Erythroblast (primary cell): Measurements from ENCODE around the gene NHSL2.

ENCODE experiments used
- DNase-seq, 2 experiments: peaks; one replicate each; lab custom pipeline; 2025; lab: John Stamatoyannopoulos, UW
- GATA1 ChIP-seq: IDR thresholded peaks from 2 replicates; pipeline ENCODE4 v1.6.1; 2011; ENCODE audit warnings: low read depth, mild to moderate bottlenecking, control low read depth, low read length, moderate library complexity
- POLR2A ChIP-seq: IDR thresholded peaks from 2 replicates; pipeline ENCODE4 v1.6.1; 2011; ENCODE audit warnings: mild to moderate bottlenecking, low read length

NHSL2 gene

GRCh38 chrX:71910986-71911730 lies 513 bp downstream of the NHSL2 start:
- TF ChIP-seq POLR2A: no peak
- TF ChIP-seq GATA1: no peak
- peak; percentile 1 to 3 for DNase-seq

GRCh38 chrX:71911731-71912050 lies 1.0 kb downstream of the NHSL2 start:
- DNase-seq: no peak
- TF ChIP-seq GATA1 (no peak), POLR2A (no peak)

GRCh38 chrX:71912156-71912555 lies 1.5 kb downstream of the NHSL2 start:
- DNase-seq: no peak

GRCh38 chrX:71913156-71913950 lies 2.7 kb downstream of the NHSL2 start:
- DNase-seq: no peak
- TF ChIP-seq GATA1 (no peak), POLR2A (no peak)

More at GRCh38 chrX:71912156-71912555, 1.5 kb downstream of the NHSL2 start:
- TF ChIP-seq POLR2A: no peak
- TF ChIP-seq GATA1: no peak

DNA sequence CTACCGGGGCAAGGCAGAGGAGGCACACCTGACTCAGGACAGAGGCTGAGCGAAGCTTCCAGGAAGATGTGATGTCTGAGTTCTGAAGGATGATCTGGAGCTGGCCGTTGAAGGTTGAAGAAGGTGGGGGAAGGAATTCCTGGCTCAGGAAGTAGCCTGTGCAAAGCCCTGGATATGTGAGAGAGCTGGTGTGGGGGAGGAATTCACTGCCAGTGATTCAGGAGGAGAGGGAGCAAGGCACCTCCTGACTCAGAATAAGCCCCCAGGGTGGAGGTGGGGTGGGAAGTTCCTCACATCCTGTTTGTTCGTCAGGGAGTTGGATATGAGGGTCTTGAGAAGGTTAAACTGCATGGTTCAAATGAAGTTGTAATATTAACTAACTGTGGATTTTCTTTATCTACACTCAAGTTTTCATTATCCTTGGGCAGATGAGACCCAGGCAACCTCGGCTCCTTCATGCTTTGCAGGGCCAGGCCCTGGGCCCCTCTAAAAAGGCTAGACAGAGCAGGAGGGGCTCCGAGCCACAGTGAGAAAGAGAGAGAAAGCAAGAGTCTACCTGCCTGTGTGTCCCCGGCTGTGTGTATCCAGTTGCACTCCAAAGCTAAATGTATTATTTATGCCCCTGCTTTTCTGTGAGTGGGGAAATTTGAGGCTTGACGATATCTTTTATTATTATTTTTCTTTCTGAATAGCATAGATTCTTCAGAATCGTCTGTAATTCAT lies 7.1 kb downstream of the NHSL2 start:
- DNase-seq: no peak
- TF ChIP-seq POLR2A: no peak
- no peak for TF ChIP-seq GATA1

DNA sequence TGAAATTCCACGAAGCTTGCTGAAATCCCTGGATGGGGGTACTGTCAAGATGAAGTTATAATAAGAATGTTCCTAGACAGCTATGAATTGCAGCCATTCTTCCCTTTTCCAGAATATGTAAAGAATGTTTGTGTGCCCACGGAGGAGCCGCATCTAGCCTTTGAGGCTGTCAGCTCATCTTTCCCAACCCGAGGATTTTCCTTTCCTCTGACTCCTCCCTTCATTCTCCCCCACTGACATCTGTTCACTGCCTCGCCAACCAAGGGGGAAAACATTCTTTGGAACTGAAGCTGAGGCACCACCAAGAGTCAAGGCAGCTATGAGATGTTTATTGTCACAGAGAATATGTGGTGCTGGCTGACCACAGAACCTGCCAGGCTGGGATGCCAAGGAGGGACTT lies 8.8 kb downstream of the NHSL2 start:
- no peak for DNase-seq
- TF ChIP-seq GATA1 (no peak), POLR2A (no peak)

DNA sequence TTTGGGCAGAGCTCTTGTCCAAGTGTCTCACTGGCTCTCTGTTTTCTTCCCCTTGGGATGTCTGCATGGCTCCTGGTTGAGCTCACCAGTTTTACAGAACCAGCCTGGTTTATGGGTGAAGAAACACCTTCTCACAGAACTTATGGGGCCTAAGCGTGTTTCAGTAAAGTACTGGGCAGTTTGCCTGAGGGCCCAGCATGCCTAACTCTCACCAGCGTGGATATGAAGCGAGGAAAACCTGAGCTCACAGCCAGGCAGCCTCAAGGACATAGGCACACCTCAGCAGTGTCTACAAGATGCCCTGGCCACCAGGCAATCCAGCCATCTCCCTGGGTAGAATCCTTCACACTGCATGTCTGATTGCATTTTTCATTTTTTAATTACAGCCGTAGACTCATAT lies 9.2 kb downstream of the NHSL2 start:
- TF ChIP-seq POLR2A (no peak), GATA1 (no peak)
- no peak for DNase-seq

GRCh38 chrX:71922686-71923085 lies 12.0 kb downstream of the NHSL2 start:
- TF ChIP-seq POLR2A: no peak
- no peak for TF ChIP-seq GATA1
- no peak for DNase-seq

- TF ChIP-seq GATA1 (no peak), POLR2A (no peak)
- DNase-seq: no peak
Measured at GRCh38 chrX:71923516-71923915, 12.9 kb downstream of the NHSL2 start.

GRCh38 chrX:71927040-71927439 lies 16.4 kb downstream of the NHSL2 start:
- no peak for DNase-seq
- TF ChIP-seq POLR2A (no peak), GATA1 (no peak)

DNA sequence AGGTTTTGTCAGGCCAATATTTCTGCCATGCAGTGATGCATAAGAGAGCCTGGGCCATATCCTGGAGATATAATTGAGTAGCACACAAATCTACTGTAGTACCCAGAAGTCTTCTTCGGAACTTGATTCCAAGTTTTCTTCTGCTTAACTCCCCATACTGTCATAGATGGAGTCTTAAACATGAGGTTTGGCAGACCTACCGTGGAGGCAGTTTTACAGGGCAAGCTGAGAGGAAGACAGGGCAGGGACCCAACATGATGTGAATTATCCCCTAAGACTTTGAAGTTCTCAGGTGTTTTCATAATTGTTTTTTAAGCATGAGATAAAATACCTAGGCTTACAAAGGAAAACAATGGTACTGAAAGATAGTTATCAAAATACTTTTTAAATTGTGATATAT lies 18.2 kb downstream of the NHSL2 start:
- no peak for DNase-seq
- TF ChIP-seq GATA1 (no peak), POLR2A (no peak)

DNA sequence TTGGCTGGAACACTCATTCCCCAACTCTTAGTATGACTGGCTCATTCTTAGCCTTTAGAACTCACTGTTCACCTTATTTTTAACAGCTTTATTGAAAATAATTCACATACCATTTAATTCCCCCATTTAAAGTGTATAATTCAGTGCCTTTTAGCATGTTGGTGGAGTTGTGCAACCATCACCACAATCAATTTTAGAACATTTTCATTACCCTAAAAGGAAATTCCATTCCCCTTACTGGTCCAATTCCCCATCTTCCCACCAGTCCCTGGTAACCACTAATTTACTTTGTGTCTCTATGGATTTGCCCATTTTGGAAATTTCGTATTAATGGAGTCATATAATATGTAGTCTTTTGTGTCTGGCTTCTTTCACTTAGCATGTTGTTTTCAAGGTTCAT lies 19.7 kb downstream of the NHSL2 start:
- DNase-seq: no peak
- TF ChIP-seq POLR2A (no peak), GATA1 (no peak)

- TF ChIP-seq POLR2A: no peak
- DNase-seq: no peak
Measured at GRCh38 chrX:71935476-71935875, 24.8 kb downstream of the NHSL2 start.

GRCh38 chrX:71936632-71937031 lies 26.0 kb downstream of the NHSL2 start:
- no peak for DNase-seq
- TF ChIP-seq GATA1 (no peak), POLR2A (no peak)
